Measurements from ENCODE around the gene RXFP1.
"Not testable (repeated sequence)": the region's sequence is repeated elsewhere in the genome, so short reads cannot be mapped to it uniquely, and the experiment has no call there.

The RXFP1 gene

GRCh38 chr4:158604369-158604768, 82.7 kb downstream of the RXFP1 start:
- DNase-seq (ENCODE audit: low read depth, low spot score), result no peak
- no peak overlapping the region for H3K4me3 ChIP-seq (ENCODE audit: low read length)

DNA sequence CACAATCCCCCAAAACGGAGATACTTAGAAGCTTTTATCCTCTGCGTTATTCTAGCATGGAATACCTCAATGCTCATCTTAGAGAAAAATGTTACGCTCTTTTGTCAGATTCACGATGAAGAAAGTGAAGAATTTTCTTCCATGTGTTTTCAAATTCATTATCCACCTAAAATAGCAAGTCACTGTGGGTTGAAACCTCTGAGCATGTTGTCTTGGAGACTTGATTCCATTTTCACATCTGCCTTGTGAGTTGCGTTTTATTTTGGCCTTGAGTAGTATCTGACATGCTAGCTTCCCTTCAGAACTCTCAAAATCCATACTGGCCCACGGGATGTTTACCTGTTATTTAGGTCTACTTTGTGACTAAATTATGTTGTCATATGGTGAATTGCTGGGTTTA, 83.7 kb downstream of the RXFP1 start:
- H3K4me3 ChIP-seq (ENCODE audit: low read length), result no peak overlapping the region
- DNase-seq (ENCODE audit: low read depth, low spot score), result no peak

DNA sequence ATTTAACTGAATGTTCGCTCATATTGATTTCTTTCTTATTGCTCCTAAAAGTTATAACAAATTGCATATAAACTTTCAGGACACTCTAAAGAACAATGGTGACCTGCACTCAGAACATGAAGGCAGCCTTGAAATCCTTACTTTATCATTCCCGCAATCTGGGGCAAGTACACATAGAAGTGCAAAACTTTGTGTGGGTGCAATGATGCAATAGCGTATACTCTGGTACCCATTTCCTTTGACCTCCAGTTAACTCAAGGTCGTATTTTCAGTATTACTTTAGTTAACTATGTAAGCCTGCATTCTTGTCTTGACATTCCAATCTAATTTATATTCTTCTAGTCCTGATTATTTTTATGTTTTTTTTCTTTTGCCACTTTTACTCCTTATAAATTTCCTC, 85.3 kb downstream of the RXFP1 start:
- H3K4me3 ChIP-seq (ENCODE audit: low read length), result no peak overlapping the region
- no peak for DNase-seq (ENCODE audit: low read depth, low spot score)

DNA sequence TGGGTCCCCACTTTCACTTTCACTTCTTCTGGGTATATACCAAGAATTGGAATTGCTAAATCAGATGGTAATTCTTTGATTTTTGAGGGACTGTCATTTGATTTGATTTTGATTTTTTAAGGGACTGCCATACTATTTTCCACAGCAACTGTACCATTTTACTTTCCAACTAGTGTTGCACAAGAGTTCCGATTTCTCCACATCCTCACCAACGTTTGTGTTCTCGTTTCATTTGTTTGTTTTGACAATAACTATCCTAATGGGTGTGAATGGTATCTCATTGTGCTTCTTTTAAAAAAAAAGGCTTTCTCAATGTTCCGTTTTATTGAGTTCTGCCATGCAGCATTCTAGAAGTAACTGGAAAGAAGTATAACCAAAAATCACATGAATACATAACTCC, 87.4 kb downstream of the RXFP1 start:
- H3K4me3 ChIP-seq (ENCODE audit: low read length), result no peak overlapping the region
- no peak for DNase-seq (ENCODE audit: low read depth, low spot score)

DNA sequence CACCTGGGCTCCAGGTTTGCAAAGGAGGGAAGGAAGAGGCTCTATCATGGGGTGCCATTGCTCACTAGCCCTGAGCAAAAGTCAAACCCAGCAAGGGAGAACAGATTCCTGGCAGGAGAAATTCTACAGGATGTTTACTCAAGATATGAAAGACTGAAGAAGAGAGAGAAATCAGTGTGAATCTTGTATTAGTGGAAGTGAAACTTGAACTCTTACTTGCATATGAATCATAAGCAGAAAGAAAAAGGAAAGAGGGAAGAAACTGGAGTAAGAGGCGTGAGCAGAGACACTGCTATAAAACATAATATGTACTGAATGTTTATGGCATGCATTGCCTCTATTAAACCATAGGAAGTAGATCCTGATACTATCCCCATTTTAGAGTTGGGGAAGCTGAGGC, 89.1 kb downstream of the RXFP1 start:
- no peak overlapping the region for H3K4me3 ChIP-seq (ENCODE audit: low read length)
- no peak for DNase-seq (ENCODE audit: low read depth, low spot score)

DNA sequence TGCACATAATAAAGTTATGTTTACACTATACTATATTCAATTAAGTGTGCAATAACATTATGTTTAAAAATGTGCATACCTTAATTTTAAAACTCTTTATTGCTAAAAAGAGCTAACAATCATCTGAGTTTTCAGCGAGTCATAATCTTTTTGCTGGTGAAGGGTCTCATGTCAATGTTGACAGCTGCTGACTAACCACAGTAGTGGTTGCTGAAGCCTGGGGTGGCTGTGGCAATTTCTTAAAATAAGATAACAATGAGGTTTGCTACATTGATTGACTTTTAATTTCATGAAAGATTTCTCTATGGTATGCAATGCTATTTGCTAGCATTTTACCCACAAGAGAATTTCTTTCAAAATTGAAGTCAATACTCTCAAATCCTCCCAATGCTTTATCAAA, 91.4 kb downstream of the RXFP1 start:
- DNase-seq (ENCODE audit: low read depth, low spot score), result no peak
- H3K4me3 ChIP-seq (ENCODE audit: low read length), result no peak overlapping the region

GRCh38 chr4:158617956-158618355, 96.3 kb downstream of the RXFP1 start:
- no peak overlapping the region for H3K4me3 ChIP-seq (ENCODE audit: low read length)
- no peak for DNase-seq (ENCODE audit: low read depth, low spot score)

- DNase-seq (ENCODE audit: low read depth, low spot score), result no peak
- no peak overlapping the region for H3K4me3 ChIP-seq (ENCODE audit: low read length)
These were observed 100.0 kb downstream of the RXFP1 start for GRCh38 chr4:158621729-158622128.

GRCh38 chr4:158622251-158622650, 100.6 kb downstream of the RXFP1 start:
- H3K4me3 ChIP-seq (ENCODE audit: low read length), result no peak overlapping the region
- DNase-seq (ENCODE audit: low read depth, low spot score), result no peak

GRCh38 chr4:158624889-158625478, 103.3 kb downstream of the RXFP1 start:
- H3K4me3 ChIP-seq (ENCODE audit: low read length), result no peak overlapping the region
- peak; percentile 36 for DNase-seq (ENCODE audit: low read depth, low spot score)

DNA sequence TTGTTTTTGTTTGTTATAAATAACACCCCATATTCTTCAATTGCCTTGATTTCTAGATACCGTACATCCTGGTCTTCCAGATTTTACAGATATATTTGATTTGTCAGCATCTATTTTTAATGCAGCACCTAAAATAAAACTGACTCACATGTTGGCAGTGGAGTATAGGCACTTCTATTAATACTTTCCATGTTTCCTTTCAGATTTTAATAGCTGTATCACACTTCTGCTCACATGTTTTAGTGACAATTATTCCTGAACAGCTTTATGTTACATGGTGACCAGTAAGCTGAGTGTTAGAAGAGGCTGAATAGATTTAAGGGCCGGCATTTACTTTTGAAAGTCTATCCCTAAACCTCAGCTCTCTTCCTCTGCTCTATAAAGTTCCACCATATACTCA, 103.9 kb downstream of the RXFP1 start:
- no peak for DNase-seq (ENCODE audit: low read depth, low spot score)
- H3K4me3 ChIP-seq (ENCODE audit: low read length), result no peak overlapping the region

DNA sequence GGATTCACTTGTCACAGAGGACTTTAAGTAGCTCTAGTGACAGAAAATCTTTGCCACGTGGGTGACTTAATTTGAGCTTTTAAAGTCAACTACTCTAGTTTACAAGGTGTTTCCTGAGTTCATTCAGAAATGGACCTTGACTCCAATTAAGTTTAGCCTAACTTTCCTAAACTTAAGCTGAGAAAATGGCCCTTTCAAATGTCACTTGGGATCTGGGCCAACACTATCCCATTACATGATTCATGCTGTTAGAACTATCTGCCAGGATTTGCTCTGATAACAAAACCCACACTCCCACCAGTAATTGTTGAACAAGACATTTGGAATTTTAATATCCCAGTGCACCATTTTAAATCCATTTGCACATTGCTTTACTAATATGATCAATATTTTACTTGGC, 109.2 kb downstream of the RXFP1 start:
- no peak overlapping the region for H3K4me3 ChIP-seq (ENCODE audit: low read length)
- no peak for DNase-seq (ENCODE audit: low read depth, low spot score)

- no peak for DNase-seq (ENCODE audit: low read depth, low spot score)
- no peak overlapping the region for H3K4me3 ChIP-seq (ENCODE audit: low read length)
These were observed 114.9 kb downstream of the RXFP1 start for GRCh38 chr4:158636619-158637018.

- DNase-seq (ENCODE audit: low read depth, low spot score), result no peak
- H3K4me3 ChIP-seq (ENCODE audit: low read length), result no peak overlapping the region
These were observed 122.7 kb downstream of the RXFP1 start for GRCh38 chr4:158644356-158644755.

GRCh38 chr4:158644760-158645159, 123.1 kb downstream of the RXFP1 start:
- no peak for DNase-seq (ENCODE audit: low read depth, low spot score)
- H3K4me3 ChIP-seq (ENCODE audit: low read length), result no peak overlapping the region

- DNase-seq (ENCODE audit: low read depth, low spot score), result no peak
- no peak overlapping the region for H3K4me3 ChIP-seq (ENCODE audit: low read length)
These were observed 127.5 kb downstream of the RXFP1 start for GRCh38 chr4:158649111-158649680.

DNA sequence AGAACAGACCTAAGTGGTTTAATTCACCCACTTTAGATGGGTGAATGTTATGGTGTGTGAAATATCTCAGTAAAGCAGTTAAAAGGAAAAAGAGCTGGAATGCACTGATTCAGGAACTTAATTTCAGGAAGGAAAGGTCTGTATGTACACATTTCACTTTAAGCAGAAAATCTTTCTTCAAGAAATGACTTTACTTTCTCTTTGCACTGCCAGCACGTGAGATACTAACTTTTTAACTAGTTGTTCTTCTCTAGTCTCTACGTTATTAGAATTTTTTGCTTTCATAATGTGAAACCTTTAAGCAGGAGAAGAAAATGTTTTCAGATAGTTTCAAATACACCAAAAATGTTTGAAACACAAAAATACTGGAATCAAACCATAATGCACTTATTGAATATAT, 131.2 kb downstream of the RXFP1 start:
- H3K4me3 ChIP-seq (ENCODE audit: low read length), result no peak overlapping the region
- no peak for DNase-seq (ENCODE audit: low read depth, low spot score)

DNA sequence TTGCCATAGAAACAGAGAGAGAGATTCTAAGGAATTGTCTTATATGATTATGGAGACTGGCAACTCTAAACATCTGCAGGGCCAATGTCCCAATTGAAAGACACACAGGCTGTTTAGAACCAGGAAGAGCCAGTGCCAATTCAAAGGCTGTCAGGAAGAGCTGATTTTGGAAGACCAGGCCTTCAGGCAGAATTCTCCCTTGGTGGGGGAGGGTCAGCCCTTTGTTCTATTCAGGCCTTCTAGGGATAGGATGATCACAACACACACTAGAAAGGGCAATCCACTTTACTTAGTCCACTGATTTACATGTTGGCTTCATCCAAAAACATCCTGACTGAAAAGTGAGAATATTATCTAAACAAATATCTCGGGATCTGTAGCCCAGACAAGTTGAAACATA, 134.8 kb downstream of the RXFP1 start:
- DNase-seq (ENCODE audit: low read depth, low spot score), result no peak
- H3K4me3 ChIP-seq (ENCODE audit: low read length), result no peak overlapping the region

- DNase-seq (ENCODE audit: low read depth, low spot score), result no peak
- H3K4me3 ChIP-seq (ENCODE audit: low read length), result no peak overlapping the region
These were observed 135.6 kb downstream of the RXFP1 start for GRCh38 chr4:158657291-158657690.

- DNase-seq (ENCODE audit: low read depth, low spot score), result not testable (repeated sequence)
These were observed 141.6 kb downstream of the RXFP1 start for GRCh38 chr4:158663255-158663654.

More at GRCh38 chr4:158663255-158663654, 141.6 kb downstream of the RXFP1 start:
- not testable (repeated sequence) for H3K4me3 ChIP-seq (ENCODE audit: low read length)

Measured in Jurkat, Clone E6-1 (cell line).